Stimulated activated CD4-positive, alpha-beta T cell treated with anti-CD3 and anti-CD28 coated beads, Interleukin-15, amount 100 ng/mL, for 1 hour (primary cell): ENCODE results near the gene PDIA6.
A peak's percentile ranks its signal among the peaks of the same experiment; 100 is the strongest.
"Not testable (repeated sequence)": the region's sequence is repeated elsewhere in the genome, so short reads cannot be mapped to it uniquely, and the experiment has no call there.

Experiments used
- DNase-seq, 2 donors: peaks; one replicate each; pipeline ENCODE4 v3.0.0-alpha.2; 2020; ENCODE audit warnings: low read depth in 1 of 2, low spot score in 1 of 2

The PDIA6 gene

GRCh38 chr2:10833021-10833420 lies 20.4 kb upstream of the PDIA6 start:
- no peak for DNase-seq

GRCh38 chr2:10832203-10832936 lies 19.8 kb upstream of the PDIA6 start:
- DNase-seq, result peak; percentile 61 to 80

GRCh38 chr2:10831400-10831985 lies 18.9 kb upstream of the PDIA6 start:
- no peak for DNase-seq

- DNase-seq, result no peak
Measured at GRCh38 chr2:10830641-10831399, 18.2 kb upstream of the PDIA6 start.

GRCh38 chr2:10830203-10830602 lies 17.6 kb upstream of the PDIA6 start:
- DNase-seq, result no peak

GRCh38 chr2:10829299-10829698 lies 16.7 kb upstream of the PDIA6 start:
- DNase-seq, result no peak

GRCh38 chr2:10828346-10828745 lies 15.8 kb upstream of the PDIA6 start:
- no peak for DNase-seq

- DNase-seq, result no peak
Measured at GRCh38 chr2:10826625-10827024, 14.0 kb upstream of the PDIA6 start.

- no peak for DNase-seq
Measured at GRCh38 chr2:10826026-10826425, 13.4 kb upstream of the PDIA6 start.

- no peak for DNase-seq
Measured at GRCh38 chr2:10824191-10824590, 11.6 kb upstream of the PDIA6 start.

GRCh38 chr2:10820978-10821695 lies 8.6 kb upstream of the PDIA6 start:
- no peak for DNase-seq

GRCh38 chr2:10820562-10820961 lies 8.0 kb upstream of the PDIA6 start:
- no peak for DNase-seq

- DNase-seq, result no peak
Measured at GRCh38 chr2:10819714-10820314, 7.2 kb upstream of the PDIA6 start.

- DNase-seq, result no peak
Measured at GRCh38 chr2:10818984-10819383, 6.4 kb upstream of the PDIA6 start.

GRCh38 chr2:10818305-10818704 lies 5.7 kb upstream of the PDIA6 start:
- not testable (repeated sequence) for DNase-seq

GRCh38 chr2:10817413-10817812 lies 4.8 kb upstream of the PDIA6 start:
- no peak for DNase-seq

- no peak for DNase-seq
Measured at GRCh38 chr2:10814571-10815331, 2.2 kb upstream of the PDIA6 start.

GRCh38 chr2:10814142-10814541 lies 1.6 kb upstream of the PDIA6 start:
- DNase-seq, result no peak

GRCh38 chr2:10813163-10814138 lies 866 bp upstream of the PDIA6 start:
- not testable (repeated sequence) for DNase-seq
